GM18520 (cell line): ENCODE data around the gene GPC6.

Experiments used
- ATAC-seq: cut with Tn5 transposase; IDR thresholded peaks from one replicate; pipeline ENCODE4 v1.9.1; 2021; ENCODE audit not compliant: unreplicated experiment

GPC6 gene

GRCh38 chr13:93268327-93269028, 41.9 kb downstream of the GPC6 start:
- ATAC-seq = no peak

- no peak for ATAC-seq
Measured at GRCh38 chr13:93270769-93271742, 44.4 kb downstream of the GPC6 start.

GRCh38 chr13:93279982-93280381, 53.4 kb downstream of the GPC6 start:
- no peak for ATAC-seq

GRCh38 chr13:93280688-93281087, 54.1 kb downstream of the GPC6 start:
- ATAC-seq = no peak

- ATAC-seq = no peak
Measured at GRCh38 chr13:93283255-93283654, 56.6 kb downstream of the GPC6 start.

GRCh38 chr13:93284064-93284463, 57.5 kb downstream of the GPC6 start:
- no peak for ATAC-seq

- no peak for ATAC-seq
Measured at GRCh38 chr13:93286047-93286446, 59.4 kb downstream of the GPC6 start.

GRCh38 chr13:93289053-93289452, 62.4 kb downstream of the GPC6 start:
- ATAC-seq = no peak

- no peak for ATAC-seq
Measured at GRCh38 chr13:93289842-93290241, 63.2 kb downstream of the GPC6 start.

GRCh38 chr13:93290503-93290902, 63.9 kb downstream of the GPC6 start:
- ATAC-seq = no peak

GRCh38 chr13:93292366-93292765, 65.8 kb downstream of the GPC6 start:
- no peak for ATAC-seq

- ATAC-seq = no peak
Measured at GRCh38 chr13:93293710-93294109, 67.1 kb downstream of the GPC6 start.

GRCh38 chr13:93296584-93296983, 70.0 kb downstream of the GPC6 start:
- ATAC-seq = no peak

GRCh38 chr13:93298713-93299112, 72.1 kb downstream of the GPC6 start:
- ATAC-seq = no peak

- no peak for ATAC-seq
Measured at GRCh38 chr13:93304134-93304533, 77.5 kb downstream of the GPC6 start.

- ATAC-seq = no peak
Measured at GRCh38 chr13:93304868-93305613, 78.4 kb downstream of the GPC6 start.

GRCh38 chr13:93305886-93306285, 79.3 kb downstream of the GPC6 start:
- ATAC-seq = no peak

GRCh38 chr13:93307136-93307535, 80.5 kb downstream of the GPC6 start:
- no peak for ATAC-seq

GRCh38 chr13:93307651-93308050, 81.0 kb downstream of the GPC6 start:
- ATAC-seq = no peak

GRCh38 chr13:93309886-93310523, 83.4 kb downstream of the GPC6 start:
- ATAC-seq = no peak

- no peak for ATAC-seq
Measured at GRCh38 chr13:93316841-93317240, 90.2 kb downstream of the GPC6 start.
